Adipose tissue (tissue), 3 donors: ENCODE measurements around the gene ZNF8. TPM values are rescaled to one million over a fixed set of nuclear protein-coding genes. Genes with fewer than 3 reads are reported as not detected.

ENCODE experiments used
- H3K27ac ChIP-seq: one replicate; pipeline ENCODE4 v1.5.1; 2013; ENCODE audit warnings: low read depth, low read length
- WGBS, 3 donors: extraction: QIAGEN DNeasy Blood & Tissue Kit; methylation state at CpG; one replicate each; pipeline ENCODE4 v1.1.7; 2013; 5-methylcytosine and 5-hydroxymethylcytosine counted together
- polyA plus RNA-seq, 3 donors: library from polyadenylated mRNA; stranded (reverse); fragments of 200-250 nt; gene quantifications; one replicate each; pipeline ENCODE4 v1.2.3, GENCODE V29; 2013
- donor health status: healthy with polysubstance abuse.
- donor health status: Bipolar disorder and iron deficiency.
- donor health status: healthy.

ZNF8 gene
- polyA plus RNA-seq, 3 donors: 0.68 to 1.1 (median 0.90) TPM

DNA sequence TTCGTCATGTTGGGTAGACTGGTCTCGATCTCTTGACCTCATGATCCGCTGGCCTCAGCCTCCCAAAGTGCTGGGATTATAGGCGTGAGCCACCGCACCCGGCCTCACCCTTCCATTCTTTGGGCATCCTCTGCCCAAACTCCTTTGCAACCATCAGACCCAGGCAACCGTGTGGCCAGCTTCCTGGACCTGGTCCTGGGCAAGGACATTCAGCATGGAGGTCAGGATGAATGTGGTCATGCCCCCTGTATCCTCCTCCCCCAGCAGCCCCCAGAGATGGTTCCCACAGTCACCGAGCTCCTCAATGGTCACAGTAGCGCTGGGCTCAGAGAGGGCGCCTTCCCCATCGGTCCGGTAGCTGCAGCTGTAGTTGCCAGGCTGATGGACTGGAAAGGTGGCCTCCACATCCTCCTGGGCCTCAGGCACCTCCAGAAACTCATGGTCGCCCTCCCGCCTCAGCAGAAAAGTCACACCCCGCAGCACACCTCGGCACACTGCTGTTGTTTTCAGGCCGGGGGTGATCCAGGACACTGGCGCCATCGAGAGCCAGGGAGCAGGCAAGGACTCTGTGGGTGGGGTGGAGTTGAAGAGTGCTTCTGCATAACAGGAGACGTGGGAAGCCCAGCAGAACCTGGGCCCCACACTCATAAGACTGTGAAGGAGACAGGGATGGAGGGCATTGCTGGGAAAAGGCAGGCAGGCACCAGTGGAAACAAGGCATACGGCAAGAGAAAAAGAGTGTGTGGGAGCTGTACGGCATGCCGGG, 73.4 kb downstream of the ZNF8 start:
- 81 to 89% (median 82%) methylated on average over 23 of the region's 23 CpGs for WGBS, 3 donors
- H3K27ac ChIP-seq: no peak overlapping the region

Other genes starting within 250 kb of the ZNF8 start
- under 1 TPM in 2 of 3 donors, not detected in 1; 0.11 to 0.28 TPM for gene ZSCAN1, start 244.9 kb upstream of the ZNF8 start, polyA plus RNA-seq
- gene ZNF135, start 219.7 kb upstream of the ZNF8 start, polyA plus RNA-seq: 1 to 10 TPM; 2.5 to 3.4 (median 3.1) TPM
- gene ZSCAN18, start 180.7 kb upstream of the ZNF8 start, polyA plus RNA-seq: 10 to 100 TPM; 25.7 to 32.7 (median 32.0) TPM
- gene ZNF329, start 128.2 kb upstream of the ZNF8 start, polyA plus RNA-seq: 1 to 10 TPM; 2.3 to 5.8 (median 3.0) TPM
- gene ZNF274, start 95.9 kb upstream of the ZNF8 start, polyA plus RNA-seq: 10 to 100 TPM in 2 of 3 donors, 1 to 10 TPM in 1; 9.5 to 12.4 (median 11.0) TPM
- gene ZNF544, start 50.0 kb upstream of the ZNF8 start, polyA plus RNA-seq: 10 to 100 TPM; 10.1 to 10.6 (median 10.2) TPM
- 10 to 100 TPM; 19.6 to 39.2 (median 25.0) TPM for gene ERVK3-1, start 26.4 kb downstream of the ZNF8 start, polyA plus RNA-seq
- gene ZSCAN22, start 48.0 kb downstream of the ZNF8 start, polyA plus RNA-seq: 1 to 10 TPM in 1 of 3 donors, under 1 TPM in 2; 0.67 to 1.1 (median 0.80) TPM
- 10 to 100 TPM; 12.8 to 38.3 (median 14.1) TPM for gene A1BG, start 74.5 kb downstream of the ZNF8 start, polyA plus RNA-seq
- 1 to 10 TPM in 1 of 3 donors, under 1 TPM in 2; 0.22 to 1.3 (median 0.51) TPM for gene ZNF497, start 83.8 kb downstream of the ZNF8 start, polyA plus RNA-seq
- gene ZNF837, start 102.1 kb downstream of the ZNF8 start, polyA plus RNA-seq: 1 to 10 TPM in 2 of 3 donors, under 1 TPM in 1; 0.56 to 1.6 (median 1.0) TPM
- 1,000 to 10,000 TPM; 1,642 to 2,053 (median 1,868) TPM for gene RPS5, start 108.3 kb downstream of the ZNF8 start, polyA plus RNA-seq
- gene RNF225, start 116.7 kb downstream of the ZNF8 start, polyA plus RNA-seq: not detected
- gene ZNF584, start 129.7 kb downstream of the ZNF8 start, polyA plus RNA-seq: 10 to 100 TPM in 1 of 3 donors, 1 to 10 TPM in 2; 3.1 to 10.6 (median 5.5) TPM
- gene ZNF132, start 161.2 kb downstream of the ZNF8 start, polyA plus RNA-seq: 1 to 10 TPM in 1 of 3 donors, under 1 TPM in 2; 0.45 to 1.0 (median 0.89) TPM
- 1 to 10 TPM; 1.8 to 2.9 (median 2.0) TPM for gene ZNF324B, start 172.7 kb downstream of the ZNF8 start, polyA plus RNA-seq
- gene ZNF324, start 188.1 kb downstream of the ZNF8 start, polyA plus RNA-seq: 1 to 10 TPM; 4.0 to 6.0 (median 4.3) TPM
- gene ZNF446, start 197.4 kb downstream of the ZNF8 start, polyA plus RNA-seq: 1 to 10 TPM; 7.3 to 8.8 (median 7.8) TPM
- 10 to 100 TPM; 11.7 to 19.5 (median 12.5) TPM for gene SLC27A5, start 233.0 kb downstream of the ZNF8 start, polyA plus RNA-seq
- gene ZBTB45, start 240.9 kb downstream of the ZNF8 start, polyA plus RNA-seq: 1 to 10 TPM; 5.3 to 8.2 (median 6.6) TPM